Transverse colon (tissue), 3 donors: Measurements from ENCODE around the gene TCERG1L.

Experiments used
- POLR2A ChIP-seq: fragments of 450-650 bp; IDR thresholded peaks from one replicate; pipeline ENCODE4 v1.6.1; 2016; ENCODE audit warnings: antibody characterized with exemption, mild to moderate bottlenecking, moderate library complexity
- TF ChIP-seq, protein P1 (sequence below), 5 experiments: fragments of 200-600 bp in 3 of 5; fragments of 450-650 bp in 2 of 5; sonication (generic) in 3 of 5; IDR thresholded peaks; 1 replicate in 2 of 5; 2 replicates in 3 of 5; pipeline ENCODE4 v1.5.1; 2016 to 2017; ENCODE audit warnings: antibody characterized with exemption in 5 of 5, inconsistent platforms in 3 of 5, mild to moderate bottlenecking in 2 of 5, moderate library complexity in 1 of 5

DNA sequence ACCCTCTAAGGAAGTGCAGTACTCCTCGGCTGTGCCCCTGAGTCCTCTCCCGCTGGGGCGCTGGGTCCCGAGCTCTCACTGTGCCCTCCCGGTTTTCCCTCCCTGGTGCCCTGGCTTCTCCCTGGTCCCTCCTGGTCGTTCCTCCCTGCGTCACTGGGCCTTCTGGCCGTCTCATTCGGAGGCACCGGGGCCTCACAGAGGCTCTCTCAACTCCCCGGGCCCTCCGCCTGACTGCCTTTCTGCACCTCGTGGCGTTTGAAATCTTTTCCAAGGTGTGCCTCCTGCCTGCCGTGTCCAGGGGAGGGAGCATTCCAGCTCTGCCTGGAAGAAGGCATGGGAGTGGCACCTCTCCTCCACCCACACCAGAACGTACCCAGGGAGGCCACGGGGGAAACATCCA is 174.3 kb downstream of the TCERG1L start:
- TF ChIP-seq, protein P1, sequence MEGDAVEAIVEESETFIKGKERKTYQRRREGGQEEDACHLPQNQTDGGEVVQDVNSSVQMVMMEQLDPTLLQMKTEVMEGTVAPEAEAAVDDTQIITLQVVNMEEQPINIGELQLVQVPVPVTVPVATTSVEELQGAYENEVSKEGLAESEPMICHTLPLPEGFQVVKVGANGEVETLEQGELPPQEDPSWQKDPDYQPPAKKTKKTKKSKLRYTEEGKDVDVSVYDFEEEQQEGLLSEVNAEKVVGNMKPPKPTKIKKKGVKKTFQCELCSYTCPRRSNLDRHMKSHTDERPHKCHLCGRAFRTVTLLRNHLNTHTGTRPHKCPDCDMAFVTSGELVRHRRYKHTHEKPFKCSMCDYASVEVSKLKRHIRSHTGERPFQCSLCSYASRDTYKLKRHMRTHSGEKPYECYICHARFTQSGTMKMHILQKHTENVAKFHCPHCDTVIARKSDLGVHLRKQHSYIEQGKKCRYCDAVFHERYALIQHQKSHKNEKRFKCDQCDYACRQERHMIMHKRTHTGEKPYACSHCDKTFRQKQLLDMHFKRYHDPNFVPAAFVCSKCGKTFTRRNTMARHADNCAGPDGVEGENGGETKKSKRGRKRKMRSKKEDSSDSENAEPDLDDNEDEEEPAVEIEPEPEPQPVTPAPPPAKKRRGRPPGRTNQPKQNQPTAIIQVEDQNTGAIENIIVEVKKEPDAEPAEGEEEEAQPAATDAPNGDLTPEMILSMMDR (IDR thresholded peaks at IDR 0.05): no peak
- TF ChIP-seq POLR2A: no peak
